NCI-H1694 (cell line): ENCODE results near the gene LHPP.

Experiments used
- DNase-seq: peaks from one replicate; lab custom pipeline; 2025; lab: John Stamatoyannopoulos, UW

Gene LHPP

GRCh38 chr10:124521429-124521871 is 59.8 kb downstream of the LHPP start:
- DNase-seq: no peak

- DNase-seq: no peak
Observed at GRCh38 chr10:124522131-124522932, 60.7 kb downstream of the LHPP start.

DNA sequence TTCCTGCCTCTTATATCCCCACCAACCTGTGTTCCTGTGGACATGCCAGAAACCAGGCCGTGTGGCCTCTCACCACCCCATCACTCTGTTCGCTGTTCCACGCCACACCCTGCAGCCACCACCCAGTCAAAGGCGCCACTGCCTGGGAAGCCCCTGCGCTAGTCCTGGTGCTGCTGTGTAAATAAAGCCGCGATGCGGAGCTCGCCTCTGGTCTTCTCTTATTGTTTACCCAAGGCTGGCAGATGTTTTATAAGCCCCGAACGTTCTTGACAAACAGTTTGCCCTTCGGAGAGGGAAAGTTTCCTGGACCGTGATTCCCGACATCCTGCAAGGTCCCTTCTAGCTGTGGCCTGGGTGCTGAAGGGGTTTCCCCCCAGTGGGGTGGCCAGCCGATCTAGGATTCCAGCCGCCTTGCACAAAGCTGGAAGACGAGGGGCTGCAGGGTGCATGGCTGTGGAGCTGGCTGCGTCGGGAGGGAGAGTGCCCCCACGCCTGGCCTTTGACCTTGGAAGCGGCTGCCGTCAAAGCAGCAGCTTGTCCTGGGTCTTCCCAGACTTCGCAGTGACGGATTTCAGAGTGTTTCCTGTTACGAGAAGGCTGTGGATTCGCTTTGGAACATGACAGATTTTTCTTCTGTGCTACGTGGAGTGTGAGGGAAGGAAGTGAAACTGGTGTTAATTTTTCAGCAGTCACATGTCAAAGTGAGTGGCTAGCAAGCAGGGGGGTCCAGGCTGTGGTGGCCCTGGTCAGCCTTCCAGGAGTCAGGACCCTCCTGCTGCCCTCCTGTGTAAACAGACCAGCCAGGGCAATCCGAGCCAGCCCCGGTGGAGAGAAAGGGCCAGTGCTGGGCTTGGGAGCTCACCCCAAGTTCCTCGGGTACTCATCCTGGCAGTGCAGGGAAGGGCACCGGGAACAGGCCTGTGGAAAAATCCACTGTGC is 61.6 kb downstream of the LHPP start:
- no peak for DNase-seq

GRCh38 chr10:124523901-124524300 is 62.3 kb downstream of the LHPP start:
- DNase-seq: no peak

- DNase-seq: no peak
Observed at GRCh38 chr10:124524991-124525653, 63.5 kb downstream of the LHPP start.

DNA sequence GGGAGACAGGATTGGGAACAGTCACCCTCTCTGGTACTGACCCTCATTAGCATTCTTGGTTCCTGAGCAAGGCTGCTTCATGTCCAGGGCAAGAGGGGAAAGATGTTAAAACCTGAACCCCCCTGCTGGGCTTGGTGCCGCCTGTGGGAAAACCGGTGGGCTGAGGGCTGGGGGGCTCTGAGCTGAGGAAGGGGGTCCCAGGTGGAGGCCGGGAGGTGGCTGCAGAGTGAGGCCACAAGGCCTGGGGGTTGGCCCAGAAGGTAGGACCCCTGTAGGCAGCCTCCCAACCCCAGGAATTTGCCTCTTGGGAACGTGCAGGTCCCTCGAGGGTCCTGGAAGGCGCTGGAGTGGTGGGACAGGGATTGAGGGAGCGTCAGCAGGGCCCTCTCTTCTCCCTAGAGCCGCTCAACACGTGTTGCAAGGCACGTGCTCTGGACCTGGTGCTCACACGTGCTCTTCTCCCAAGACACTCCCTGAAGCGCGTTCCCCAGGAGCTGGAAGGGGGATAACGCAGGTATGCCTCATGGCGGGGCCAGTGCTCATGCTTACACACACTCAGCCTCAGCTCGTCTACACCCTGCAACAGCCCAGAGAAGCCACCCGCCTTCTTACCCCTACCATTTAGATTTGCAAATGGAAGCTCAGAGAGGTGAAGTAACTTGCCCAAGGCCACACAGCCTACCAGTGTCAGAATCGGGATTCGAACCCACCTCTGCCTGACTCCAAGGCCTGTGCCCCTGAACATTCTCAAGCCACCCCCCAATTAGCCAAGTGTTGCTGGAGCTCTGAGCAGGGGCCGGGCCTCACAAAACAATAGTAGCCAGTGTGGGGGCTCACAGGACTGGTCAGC is 64.4 kb downstream of the LHPP start:
- no peak for DNase-seq

- DNase-seq: no peak
Observed at GRCh38 chr10:124526621-124527267, 65.1 kb downstream of the LHPP start.

DNA sequence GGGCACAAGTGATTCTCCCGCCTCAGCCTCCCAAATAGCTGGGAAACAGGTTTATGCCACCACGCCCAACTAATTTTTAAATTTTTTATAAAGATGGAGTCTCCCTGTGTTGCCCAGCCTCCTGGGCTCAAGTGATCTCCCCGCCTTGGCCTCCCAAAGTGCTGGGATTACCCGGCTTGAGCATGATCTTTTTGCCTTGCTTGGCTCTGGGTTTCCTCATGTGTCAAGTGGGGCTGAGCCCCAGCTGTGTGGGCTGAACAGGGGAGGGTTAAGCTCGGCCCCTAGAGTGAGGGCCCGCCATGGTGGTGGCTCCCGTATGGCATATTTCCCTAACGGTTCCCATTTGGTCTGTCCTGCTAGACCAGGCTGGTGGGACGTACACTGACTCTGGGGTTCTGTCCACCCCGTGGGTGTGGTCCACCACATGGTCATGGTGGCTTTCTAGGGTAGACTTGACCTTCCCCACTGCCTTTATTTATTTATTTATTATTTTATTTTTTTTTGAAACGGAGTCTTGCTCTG is 66.3 kb downstream of the LHPP start:
- no peak for DNase-seq

DNA sequence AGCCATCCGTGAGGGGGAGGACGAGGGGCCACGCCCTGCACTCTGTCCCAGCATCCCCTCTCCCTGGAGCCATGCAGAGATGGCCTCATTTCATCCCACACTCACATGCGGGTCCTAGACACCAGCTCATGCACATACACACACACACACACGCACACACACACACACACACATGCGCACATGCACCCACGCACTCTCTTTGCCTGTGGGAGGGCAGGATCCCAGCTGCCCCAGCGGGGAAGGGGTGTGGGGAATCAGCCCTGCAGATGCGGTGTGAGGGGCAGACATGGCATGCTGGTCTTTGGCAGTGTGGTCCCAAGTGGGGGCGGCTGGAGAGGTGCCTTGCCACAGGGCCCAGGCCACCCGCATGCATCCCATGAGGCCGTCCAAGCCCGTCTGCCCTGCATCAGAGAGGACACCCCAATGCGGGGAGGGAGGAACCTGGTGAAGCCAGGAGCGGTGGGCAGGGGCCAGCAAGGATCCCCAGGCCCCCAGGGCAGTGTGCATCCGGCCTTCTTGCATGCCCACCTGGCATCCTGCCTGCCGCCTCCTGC is 68.1 kb downstream of the LHPP start:
- DNase-seq: no peak

GRCh38 chr10:124530215-124530665 is 68.6 kb downstream of the LHPP start:
- DNase-seq: peak; percentile 23

- no peak for DNase-seq
Observed at GRCh38 chr10:124530816-124531215, 69.2 kb downstream of the LHPP start.

DNA sequence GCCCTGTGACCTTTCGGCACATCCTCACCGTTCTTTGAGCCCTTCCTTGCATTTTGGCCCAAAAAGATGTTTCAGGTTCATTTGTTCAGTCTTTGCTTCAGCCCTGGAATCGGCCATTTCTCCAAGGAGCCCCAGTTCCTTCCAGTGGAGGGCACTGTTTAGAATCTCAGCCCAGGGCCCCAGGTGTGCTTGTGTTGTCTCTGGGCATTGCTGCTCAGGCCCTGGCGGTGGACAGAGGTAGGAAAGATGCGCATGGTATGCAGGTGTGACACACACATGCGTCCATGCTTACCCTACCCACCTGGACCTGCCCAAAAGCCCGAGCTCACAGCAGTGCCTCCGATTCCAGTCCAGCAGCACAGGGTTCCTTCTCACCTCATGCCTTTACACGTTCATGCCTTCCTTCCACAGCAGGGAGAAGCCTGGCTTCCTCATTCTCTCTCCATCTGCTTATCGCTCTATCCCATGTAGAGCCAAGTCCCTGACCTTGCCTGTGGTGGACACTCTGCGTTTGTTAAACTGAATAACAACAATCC is 70.6 kb downstream of the LHPP start:
- no peak for DNase-seq

DNA sequence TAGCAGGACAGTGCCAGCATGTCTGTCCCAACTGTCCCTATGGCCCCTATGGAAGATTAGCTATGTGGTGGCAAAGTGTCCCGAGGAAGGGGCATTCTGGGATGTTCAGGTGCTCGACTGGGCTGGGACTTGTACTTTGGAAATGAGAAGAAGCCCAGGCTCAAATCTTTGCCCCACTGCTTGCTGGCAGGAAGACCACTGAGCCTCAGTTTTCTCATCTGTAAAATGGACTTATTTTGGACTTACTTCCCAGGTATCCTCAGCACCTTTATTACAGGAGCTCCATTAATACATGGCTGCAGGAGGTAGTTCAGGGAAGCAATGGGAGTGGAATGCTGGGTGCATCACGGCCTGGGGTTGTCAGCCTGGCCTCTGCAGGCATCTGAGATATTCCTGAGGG is 71.2 kb downstream of the LHPP start:
- no peak for DNase-seq

DNA sequence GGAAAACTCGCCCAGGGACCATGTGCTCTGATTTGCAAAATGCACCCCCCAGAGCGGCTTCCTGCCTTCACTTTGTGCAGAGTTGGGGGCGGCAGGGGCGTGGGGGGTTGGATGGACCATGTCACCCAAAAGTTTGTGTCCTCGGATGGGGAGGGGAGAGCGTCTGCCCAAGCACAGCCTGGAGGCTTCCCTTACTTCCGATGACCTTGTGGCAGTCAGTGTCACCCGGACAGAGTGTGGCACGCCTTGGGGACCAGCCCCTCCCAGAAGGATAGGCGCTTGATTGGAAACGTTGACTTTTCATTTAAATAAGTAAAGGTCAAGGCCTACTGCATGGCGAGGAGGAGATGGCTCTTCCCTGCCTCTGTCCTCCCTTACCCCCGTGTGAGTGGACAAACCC is 71.6 kb downstream of the LHPP start:
- DNase-seq: no peak

DNA sequence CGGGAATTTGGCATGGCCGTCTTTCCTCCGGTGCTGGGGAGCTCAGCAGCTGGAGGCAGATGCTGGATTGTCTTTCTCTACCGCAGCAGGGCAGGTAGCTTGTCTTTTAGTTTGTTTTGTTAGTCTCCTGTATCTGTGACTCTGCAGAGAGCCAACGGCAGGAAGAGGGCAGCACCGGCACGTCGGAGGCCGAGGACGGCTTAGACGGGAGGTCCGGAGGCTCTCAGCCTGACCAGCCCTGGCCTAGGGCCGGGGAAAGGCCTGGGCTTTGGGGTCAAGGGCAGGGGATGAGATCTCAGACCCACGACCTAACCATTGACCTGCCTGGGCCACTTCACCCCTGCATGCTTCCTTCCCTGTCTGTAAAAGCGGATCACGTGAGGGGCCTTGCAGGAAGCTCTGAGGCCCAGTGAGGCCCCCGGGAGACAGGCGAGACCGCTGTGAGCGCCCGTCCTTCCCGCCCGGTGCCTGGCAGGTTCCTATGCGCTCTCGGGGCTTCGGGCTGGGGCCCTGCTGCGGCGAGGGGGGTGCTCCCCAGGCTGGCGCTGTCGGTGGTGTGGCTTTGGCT is 72.7 kb downstream of the LHPP start:
- DNase-seq: no peak

DNA sequence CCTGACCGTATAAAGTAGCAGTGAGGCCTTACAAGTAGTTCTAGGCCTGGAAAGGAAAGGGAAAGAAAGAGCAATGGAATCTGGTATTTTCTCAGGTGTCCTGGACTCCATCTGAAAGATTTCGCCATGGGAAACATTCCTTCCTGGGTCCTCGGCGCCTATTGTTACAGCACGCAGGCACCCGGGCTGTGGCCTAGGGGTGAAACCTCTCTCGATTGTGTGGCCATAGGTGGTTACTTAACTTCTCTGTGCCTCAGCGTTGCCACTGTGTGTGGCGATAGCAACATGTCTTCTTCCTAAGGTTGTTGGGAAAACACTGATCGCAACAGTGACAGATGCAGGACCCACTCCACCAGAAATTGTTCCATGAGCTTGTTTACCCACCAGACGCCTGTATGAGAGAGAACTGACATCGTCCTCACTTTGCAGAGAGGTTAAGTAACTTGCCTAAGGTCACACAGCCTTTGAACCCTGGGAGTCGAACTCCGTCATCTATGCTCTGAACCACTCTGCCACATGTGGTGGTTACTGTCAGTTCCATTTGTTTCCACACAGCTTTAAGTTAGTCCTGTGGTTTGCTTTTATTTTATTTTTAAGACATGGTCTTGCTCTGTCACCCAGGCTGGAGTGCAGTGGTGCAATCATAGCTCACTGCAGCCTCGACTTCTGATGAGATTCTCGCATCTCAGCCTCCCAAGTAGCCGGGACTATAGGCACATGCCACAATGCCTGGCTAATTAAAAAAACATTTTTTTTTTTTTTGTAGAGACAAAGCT is 73.4 kb downstream of the LHPP start:
- no peak for DNase-seq

DNA sequence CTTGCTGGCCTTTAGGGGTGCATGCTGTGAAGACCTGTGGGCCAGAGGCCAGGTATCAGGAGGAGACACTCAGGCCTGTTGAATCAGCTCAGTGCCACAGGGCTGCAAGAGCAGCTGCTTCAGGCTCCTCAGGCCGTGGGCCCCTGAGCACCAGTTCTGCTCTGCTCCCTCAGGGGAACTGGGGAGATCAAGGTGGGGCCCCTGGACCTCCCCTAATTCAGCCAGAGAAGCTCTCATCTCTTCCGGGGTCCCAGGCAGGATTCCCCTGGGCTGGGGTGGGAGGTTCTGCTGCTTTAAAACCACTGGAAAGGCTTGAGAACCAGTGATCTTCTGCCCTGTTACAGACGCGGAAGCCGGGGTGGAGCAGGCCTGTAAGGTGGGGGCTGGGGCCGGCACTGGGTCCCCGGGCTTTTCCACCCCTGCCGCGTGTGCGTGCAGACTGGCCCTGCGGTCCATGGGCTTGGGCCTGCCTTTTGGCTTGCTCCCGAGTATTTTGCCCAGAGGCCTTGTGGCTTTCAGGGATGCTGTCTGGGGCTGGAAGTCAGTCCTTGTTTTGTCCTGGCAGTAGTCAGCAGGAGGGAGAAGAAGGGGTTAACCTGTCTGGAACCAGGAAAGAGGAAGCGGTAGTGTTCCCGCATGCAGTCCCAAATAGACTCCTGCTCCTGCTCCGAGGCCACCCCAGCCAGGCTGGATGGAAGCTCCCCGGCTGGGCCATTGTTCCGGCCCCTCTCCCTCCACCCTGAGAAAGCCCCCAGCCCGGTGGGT is 74.3 kb downstream of the LHPP start:
- DNase-seq: no peak

DNA sequence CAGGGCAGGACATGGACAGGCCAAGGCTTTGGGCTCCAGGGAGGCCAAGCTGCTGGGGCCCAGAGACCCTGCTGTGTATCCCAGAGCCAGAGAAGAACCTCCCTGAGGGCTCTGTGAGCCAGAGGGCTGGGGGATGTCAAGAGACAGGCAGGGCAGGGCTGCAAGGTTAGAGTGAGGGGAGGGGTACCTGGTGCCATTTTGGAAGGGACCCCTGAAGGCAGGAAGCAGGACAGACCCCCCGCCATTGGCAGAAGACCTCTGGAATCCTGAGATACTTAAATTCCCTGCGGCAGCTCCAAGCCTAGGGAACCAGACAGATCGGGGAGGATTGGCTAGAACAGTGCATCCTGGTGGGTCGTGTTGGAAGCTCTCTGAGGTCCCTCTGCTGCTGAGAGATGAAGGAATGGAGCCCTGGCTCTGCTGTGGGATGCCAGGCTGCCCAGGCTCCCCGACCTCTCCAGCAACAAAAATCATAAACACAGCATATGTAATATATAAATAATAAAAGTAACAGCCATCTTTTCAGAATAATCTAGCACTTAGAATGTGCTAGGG is 75.0 kb downstream of the LHPP start:
- no peak for DNase-seq
